GM12801 (cell line): ENCODE measurements around the gene MRAS.

ENCODE experiments used
- CTCF ChIP-seq: IDR thresholded peaks from one replicate; pipeline ENCODE4 v1.5.1; 2011; ENCODE audit warnings: control low read depth; ENCODE audit not compliant: insufficient read length; ENCODE audit errors: extremely low read depth

Gene MRAS

GRCh38 chr3:138404121-138404520, 55.7 kb downstream of the MRAS start:
- no peak for TF ChIP-seq CTCF

- TF ChIP-seq CTCF = no peak
Observed at GRCh38 chr3:138405001-138405400, 56.6 kb downstream of the MRAS start.

GRCh38 chr3:138405486-138405885, 57.1 kb downstream of the MRAS start:
- TF ChIP-seq CTCF = no peak

GRCh38 chr3:138406606-138407005, 58.2 kb downstream of the MRAS start:
- TF ChIP-seq CTCF = no peak

- no peak for TF ChIP-seq CTCF
Observed at GRCh38 chr3:138407236-138407907, 59.0 kb downstream of the MRAS start.

- no peak for TF ChIP-seq CTCF
Observed at GRCh38 chr3:138408751-138409570, 60.6 kb downstream of the MRAS start.

GRCh38 chr3:138412821-138413551, 64.6 kb downstream of the MRAS start:
- TF ChIP-seq CTCF = no peak
